Measurements from ENCODE around the gene SIRT4. TPM values are rescaled to one million over a fixed set of nuclear protein-coding genes. Genes with fewer than 3 reads are reported as not detected.

Gene SIRT4
- total RNA-seq, 4 donors from 2014 or later = 2.5 to 13.2 (median 6.7) TPM

- DNase-seq = no peak
- no peaks in the 10 kb centered on the region for H3K4me1 ChIP-seq
- H3K4me3 ChIP-seq = no peak overlapping the region
- H3K27ac ChIP-seq = no peak overlapping the region
- no peaks in the 10 kb centered on the region for H3K36me3 ChIP-seq
- no peaks in the 10 kb centered on the region for H3K27me3 ChIP-seq
- TF ChIP-seq POLR2A (IDR thresholded peaks at IDR 0.05) = no peak
- no peak for TF ChIP-seq CTCF (IDR thresholded peaks at IDR 0.05 in 4 of 5, conservative IDR thresholded peaks at IDR 0.05 in 1 of 5)
- intact Hi-C loops (cut with DNase I; ENCODE audit: low total_unique reads) = no loop called here
- no peak for ATAC-seq
- in situ Hi-C loops (cut with MboI; ENCODE audit: low sequenced_read_pairs in 4 of 4) = no loop called here
- H3K9me3 ChIP-seq = no peaks in the 10 kb centered on the region
Observed at GRCh38 chr12:120278137-120279069, 23.7 kb upstream of the SIRT4 start.

DNA sequence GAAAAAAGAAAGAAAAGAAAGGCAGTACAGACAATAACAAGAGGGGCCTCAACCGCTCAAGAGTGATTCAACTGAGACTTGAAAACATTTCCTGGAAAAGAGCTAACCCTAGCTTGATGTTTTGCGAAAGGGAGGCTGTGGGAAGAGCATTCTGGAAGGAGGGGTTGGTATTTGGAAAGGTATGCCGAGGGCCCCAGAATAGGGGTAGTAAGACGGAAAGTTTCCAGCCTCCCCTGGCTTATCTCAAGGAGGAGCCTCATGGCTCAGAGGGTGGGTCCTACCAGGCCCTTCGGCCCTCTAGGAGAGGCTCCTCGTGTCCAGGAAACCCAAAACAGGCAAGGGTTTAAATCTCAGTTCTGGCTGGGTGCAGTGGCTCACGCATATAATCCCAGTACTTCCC, 18.8 kb upstream of the SIRT4 start:
- Histone ChIP-seq H3K4me3 (no peak overlapping the region), H3K9me3 (no peaks in the 10 kb centered on the region), H3K27ac (no peak overlapping the region), H3K27me3 (no peaks in the 10 kb centered on the region), H3K4me1 (no peaks in the 10 kb centered on the region), H3K36me3 (no peaks in the 10 kb centered on the region)
- TF ChIP-seq POLR2A (IDR thresholded peaks at IDR 0.05) (no peak), CTCF (IDR thresholded peaks at IDR 0.05 in 4 of 5, conservative IDR thresholded peaks at IDR 0.05 in 1 of 5) (no peak)
- in situ Hi-C loops (cut with MboI; ENCODE audit: low sequenced_read_pairs in 4 of 4) (no loop called here), intact Hi-C loops (cut with DNase I; ENCODE audit: low total_unique reads) (no loop called here)
- ATAC-seq (no peak), DNase-seq (no peak)

DNA sequence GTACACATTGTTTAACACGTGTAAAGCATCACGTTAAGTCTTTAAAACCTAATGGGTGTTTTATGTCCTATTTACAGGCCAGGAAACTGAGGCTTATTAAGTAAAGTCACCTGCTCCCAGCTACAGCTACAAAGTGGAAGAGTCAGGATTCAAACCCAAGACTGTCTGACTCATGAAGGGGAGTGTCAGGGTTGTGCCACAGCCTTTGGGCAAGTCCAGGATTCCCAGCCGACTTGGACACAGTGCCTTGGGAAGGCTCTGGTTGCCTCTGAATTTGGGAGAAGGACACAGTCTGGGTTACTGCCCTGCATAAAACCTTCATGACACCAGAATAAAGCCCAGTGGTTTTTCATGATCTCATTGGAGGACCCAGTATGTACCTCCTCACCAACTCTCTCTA, 17.7 kb upstream of the SIRT4 start:
- in situ Hi-C loops (cut with MboI; ENCODE audit: low sequenced_read_pairs in 4 of 4) (no loop called here), intact Hi-C loops (cut with DNase I; ENCODE audit: low total_unique reads) (no loop called here)
- H3K27me3 ChIP-seq = no peaks in the 10 kb centered on the region
- no peak overlapping the region for H3K27ac ChIP-seq
- DNase-seq (no peak), ATAC-seq (no peak)
- H3K36me3 ChIP-seq = no peaks in the 10 kb centered on the region
- TF ChIP-seq CTCF (IDR thresholded peaks at IDR 0.05 in 4 of 5, conservative IDR thresholded peaks at IDR 0.05 in 1 of 5) (no peak), POLR2A (IDR thresholded peaks at IDR 0.05) (no peak)
- no peak overlapping the region for H3K4me3 ChIP-seq
- H3K9me3 ChIP-seq = no peaks in the 10 kb centered on the region
- H3K4me1 ChIP-seq = no peaks in the 10 kb centered on the region

DNA sequence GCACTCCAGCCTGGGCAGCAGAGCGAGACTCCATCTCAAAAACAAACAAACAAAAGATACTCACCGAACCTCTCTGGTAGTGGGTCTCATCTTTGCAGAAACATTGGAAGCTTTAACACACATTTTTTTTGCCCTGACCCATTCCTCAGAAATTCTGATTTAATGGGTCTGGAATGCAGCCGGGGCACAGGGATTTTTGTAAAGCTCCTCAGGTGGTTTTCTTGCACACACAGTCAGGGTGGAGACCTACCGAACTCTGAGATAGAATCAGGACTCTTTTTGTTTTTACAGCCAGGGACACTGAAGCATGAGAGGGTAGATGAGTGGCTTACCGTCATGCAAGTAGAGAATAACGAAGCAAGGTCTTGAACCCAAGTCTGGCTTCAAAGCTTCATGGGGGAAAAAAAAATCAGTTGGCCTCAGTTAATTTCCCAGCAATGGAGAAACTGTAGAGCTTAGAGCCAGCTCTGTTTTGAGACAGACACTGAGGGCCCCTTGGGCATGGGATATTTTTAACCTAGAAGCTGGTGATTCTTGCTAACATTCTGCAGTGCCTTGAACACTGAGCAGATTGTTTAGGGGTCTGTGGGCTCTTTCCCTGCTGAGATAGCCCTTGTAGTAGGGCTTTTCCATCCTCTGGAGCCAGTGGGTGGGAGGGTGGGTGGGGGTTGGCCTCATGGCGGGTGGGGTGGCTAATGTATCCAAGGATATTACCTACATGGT, 15.2 kb upstream of the SIRT4 start:
- no peaks in the 10 kb centered on the region for H3K27me3 ChIP-seq
- no peak for DNase-seq
- TF ChIP-seq POLR2A (IDR thresholded peaks at IDR 0.05) = no peak
- no peak for TF ChIP-seq CTCF (IDR thresholded peaks at IDR 0.05 in 4 of 5, conservative IDR thresholded peaks at IDR 0.05 in 1 of 5)
- no peaks in the 10 kb centered on the region for H3K9me3 ChIP-seq
- H3K4me3 ChIP-seq = no peak overlapping the region
- in situ Hi-C loops (cut with MboI; ENCODE audit: low sequenced_read_pairs in 4 of 4) (no loop called here), intact Hi-C loops (cut with DNase I; ENCODE audit: low total_unique reads) (no loop called here)
- no peak overlapping the region for H3K27ac ChIP-seq
- no peaks in the 10 kb centered on the region for H3K36me3 ChIP-seq
- no peaks in the 10 kb centered on the region for H3K4me1 ChIP-seq
- no peak for ATAC-seq

Data from gastrocnemius medialis (tissue), 4 donors.